ENCODE data around the gene TBC1D22B.

GRCh38 chr6:37298958-37299357 is 41.4 kb downstream of the TBC1D22B start:
- TF ChIP-seq ZNF76 (tag by site-specific recombination; IDR thresholded peaks at IDR 0.05; ENCODE audit: borderline replicate concordance, low read depth) (no peak), CTCF (tag by site-specific recombination; IDR thresholded peaks at IDR 0.05) (no peak), ZBTB8A (tag by site-specific recombination; IDR thresholded peaks at IDR 0.05) (no peak), PRDM2 (tag by site-specific recombination; IDR thresholded peaks at IDR 0.05; ENCODE audit: borderline replicate concordance) (no peak), ZBTB7A (tag by site-specific recombination; IDR thresholded peaks at IDR 0.05; ENCODE audit: low read depth) (no peak)

Measured in HEK293 (cell line).